ENCODE data around the gene DCXR. TPM values are rescaled to one million over a fixed set of nuclear protein-coding genes. Genes with fewer than 3 reads are reported as not detected.
A peak's percentile ranks its signal among the peaks of the same experiment; 100 is the strongest.

DCXR gene
- total and polyA plus RNA-seq, 2 of the 13 experiments (the other 11 are each of a cell fraction or from before 2014, with no cell fraction given) = 287 to 311 TPM

- TF ChIP-seq MYNN (CRISPR knock-in tag; IDR thresholded peaks at IDR 0.05; ENCODE audit: low read depth) (no peak; the same call in 1 of the 2 replicates), ZNF3 (CRISPR knock-in tag; IDR thresholded peaks at IDR 0.05) (no peak), PRMT3 (CRISPR knock-in tag; IDR thresholded peaks at IDR 0.05; ENCODE audit: borderline replicate concordance, low read depth) (no peak), ZSCAN25 (CRISPR knock-in tag; IDR thresholded peaks at IDR 0.05) (peak; percentile 65), HNF1A (IDR thresholded peaks at IDR 0.05; ENCODE audit: low read depth) (no peak), HNF1A (CRISPR knock-in tag; IDR thresholded peaks at IDR 0.05; ENCODE audit: borderline replicate concordance) (peak; percentile 71; the same call in 1 of the 2 replicates), SKI (IDR thresholded peaks at IDR 0.05; ENCODE audit: partially characterized antibody) (peak; percentile 34), HOXA5 (CRISPR knock-in tag; IDR thresholded peaks at IDR 0.05) (0 out of 2 replicates have a peak, but pooled peaks have one; percentile 59), JUND (CRISPR knock-in tag; IDR thresholded peaks at IDR 0.05) (peak; percentile 85), BRCA1 (CRISPR knock-in tag; IDR thresholded peaks at IDR 0.05) (0 out of 2 replicates have a peak, but pooled peaks have one; percentile 5), MIXL1 (CRISPR knock-in tag; IDR thresholded peaks at IDR 0.05) (peak; percentile 86), CAMTA2 (CRISPR knock-in tag; IDR thresholded peaks at IDR 0.05; ENCODE audit: borderline replicate concordance) (no peak), ZNF430 (CRISPR knock-in tag; IDR thresholded peaks at IDR 0.05) (peak; percentile 79; the same call in 1 of the 2 replicates), MAZ (IDR thresholded peaks at IDR 0.05; ENCODE audit: borderline replicate concordance, low read depth, low read length) (peak; percentile 67; the same call in 1 of the 2 replicates), MAZ (CRISPR knock-in tag; IDR thresholded peaks at IDR 0.05; ENCODE audit: low read depth) (peak; percentile 93), ZNF652 (CRISPR knock-in tag; IDR thresholded peaks at IDR 0.05; ENCODE audit: borderline replicate concordance, low read depth) (no peak), REXO4 (CRISPR knock-in tag; IDR thresholded peaks at IDR 0.05; ENCODE audit: borderline replicate concordance) (no peak), ZNF546 (CRISPR knock-in tag; conservative IDR thresholded peaks at IDR 0.05) (no peak), ZBTB43 (CRISPR knock-in tag; conservative IDR thresholded peaks at IDR 0.05) (no peak), BORCS8-MEF2B (CRISPR knock-in tag; IDR thresholded peaks at IDR 0.05) (peak; percentile 86; the same call in 1 of the 2 replicates), FIP1L1 (IDR thresholded peaks at IDR 0.05; ENCODE audit: borderline replicate concordance, insufficient read depth, low read depth, low read length) (no peak), MAFG (CRISPR knock-in tag; IDR thresholded peaks at IDR 0.05) (no peak), SOX5 (CRISPR knock-in tag; IDR thresholded peaks at IDR 0.05; ENCODE audit: borderline replicate concordance) (peak; percentile 60)
Measured at GRCh38 chr17:82065638-82066303, 28.3 kb upstream of the DCXR start, which contains the start of gene DUS1L (continued).
